GM23338 (cell line): Measurements from ENCODE around the gene CCDC6.

Experiments
- CTCF ChIP-seq, 2 experiments: fragments of 200-600 bp in 1 of 2; sonication (generic) in 1 of 2; conservative IDR thresholded peaks; 2 replicates each; pipeline versions ENCODE4 v1.5.1 to v1.6.1; 2016 to 2017; ENCODE audit warnings: antibody characterized with exemption in 2 of 2, low read depth in 2 of 2, mild to moderate bottlenecking in 2 of 2, moderate library complexity in 1 of 2
- EZH2phosphoT487 ChIP-seq: fragments of 200-600 bp; sonication (generic); IDR thresholded peaks from one replicate; pipeline ENCODE4 v1.8.1; 2018; ENCODE audit warnings: antibody characterized with exemption; ENCODE audit not compliant: unreplicated experiment
- NANOG ChIP-seq: IDR thresholded peaks from 2 replicates; pipeline ENCODE4 v1.6.1; 2016; ENCODE audit warnings: antibody characterized with exemption, borderline replicate concordance
- POLR2AphosphoS5 ChIP-seq: IDR thresholded peaks from 2 replicates; pipeline ENCODE4 v1.6.1; 2016; ENCODE audit warnings: antibody characterized with exemption, low read depth
- REST ChIP-seq: IDR thresholded peaks from one replicate; pipeline ENCODE4 v1.6.1; 2018; ENCODE audit warnings: antibody characterized with exemption; ENCODE audit not compliant: unreplicated experiment
- STAT1 ChIP-seq: IDR thresholded peaks from one replicate; pipeline ENCODE4 v1.6.1; 2016; ENCODE audit warnings: antibody characterized with exemption; ENCODE audit not compliant: unreplicated experiment

- TF ChIP-seq CTCF (conservative IDR thresholded peaks at IDR 0.05; ENCODE audit: low read depth in 2 of 2) (no peak), EZH2phosphoT487 (no peak), NANOG (no peak), REST (no peak), STAT1 (no peak), POLR2AphosphoS5 (no peak)
These were observed 82.6 kb downstream of the CCDC6 start for GRCh38 chr10:59823751-59824150.
